CD4-positive, alpha-beta T cell treated with Interleukin-6 at 100 ng/mL for 8 hours (primary cell): ENCODE data around the gene PHF2.

Experiments used
- DNase-seq: peaks from one replicate; pipeline ENCODE4 v3.0.0-alpha.2; 2020; ENCODE audit warnings: mixed read lengths, low spot score

Gene PHF2

GRCh38 chr9:93630806-93631411, 54.5 kb downstream of the PHF2 start:
- no peak for DNase-seq

- no peak for DNase-seq
Observed at GRCh38 chr9:93633492-93634221, 57.3 kb downstream of the PHF2 start.

DNA sequence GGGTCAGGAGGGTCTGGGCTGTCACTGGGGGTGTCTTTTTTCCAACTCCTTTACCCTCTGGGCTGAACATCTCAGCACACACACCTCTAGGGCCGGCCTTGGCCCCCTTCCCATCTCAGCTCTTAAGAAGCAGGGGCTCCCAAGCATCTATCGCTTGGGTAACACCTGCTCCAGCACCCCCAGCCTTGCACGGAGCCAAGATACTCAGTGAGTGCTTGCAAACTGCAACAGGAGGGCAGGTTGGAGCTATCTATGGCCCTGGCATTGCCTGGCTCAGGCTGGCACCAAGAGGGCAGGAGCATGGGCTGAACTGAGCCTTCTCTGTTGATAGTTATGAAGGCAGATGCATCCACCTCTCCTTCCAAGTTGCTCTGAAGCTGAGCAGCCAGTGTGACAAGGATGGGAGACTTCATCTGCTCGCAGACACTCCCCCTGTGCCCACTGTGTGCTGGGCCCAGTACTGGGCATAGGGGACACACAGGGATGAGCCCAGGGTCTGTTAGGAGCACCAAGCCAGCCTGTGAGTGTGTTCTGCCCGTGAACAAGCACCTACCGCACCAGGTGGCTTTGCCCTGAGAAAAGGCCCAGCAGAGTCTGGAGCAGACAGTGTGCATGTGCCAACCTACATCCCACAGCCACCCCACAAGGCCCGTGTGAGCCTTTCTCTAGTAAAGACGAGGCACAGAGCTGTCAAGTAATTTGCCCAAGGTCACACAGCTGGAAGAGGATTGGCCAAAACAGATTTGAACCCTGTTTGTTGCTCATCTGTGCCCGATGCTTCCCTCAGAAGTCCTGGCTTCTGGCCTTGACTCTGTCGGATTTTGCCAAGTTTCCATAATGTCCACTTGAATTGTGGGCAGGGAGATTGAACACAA, 58.2 kb downstream of the PHF2 start:
- DNase-seq = no peak

GRCh38 chr9:93635186-93636107, 59.1 kb downstream of the PHF2 start:
- no peak for DNase-seq

GRCh38 chr9:93636172-93636661, 59.8 kb downstream of the PHF2 start:
- no peak for DNase-seq

- DNase-seq = no peak
Observed at GRCh38 chr9:93636667-93637066, 60.3 kb downstream of the PHF2 start.

DNA sequence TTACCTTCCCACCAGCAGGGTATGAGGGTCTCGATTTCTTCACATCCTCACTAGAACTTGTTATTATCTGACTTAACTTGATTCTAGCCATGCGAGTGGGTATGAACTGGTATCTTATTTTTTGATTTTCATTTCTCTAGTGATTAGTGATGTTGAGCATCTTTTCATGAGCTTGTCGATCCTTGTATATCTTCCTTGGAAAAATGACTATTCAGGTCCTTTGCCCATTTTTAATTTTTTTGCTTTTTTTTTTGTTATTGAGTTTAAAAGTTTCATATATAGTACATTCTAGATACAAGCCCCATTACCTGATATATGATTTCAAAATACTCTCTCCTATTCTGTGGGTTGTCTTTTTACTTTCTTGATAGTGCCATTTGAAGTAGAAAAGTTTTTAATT, 61.5 kb downstream of the PHF2 start:
- DNase-seq = no peak

GRCh38 chr9:93640027-93640426, 63.6 kb downstream of the PHF2 start:
- DNase-seq = no peak

DNA sequence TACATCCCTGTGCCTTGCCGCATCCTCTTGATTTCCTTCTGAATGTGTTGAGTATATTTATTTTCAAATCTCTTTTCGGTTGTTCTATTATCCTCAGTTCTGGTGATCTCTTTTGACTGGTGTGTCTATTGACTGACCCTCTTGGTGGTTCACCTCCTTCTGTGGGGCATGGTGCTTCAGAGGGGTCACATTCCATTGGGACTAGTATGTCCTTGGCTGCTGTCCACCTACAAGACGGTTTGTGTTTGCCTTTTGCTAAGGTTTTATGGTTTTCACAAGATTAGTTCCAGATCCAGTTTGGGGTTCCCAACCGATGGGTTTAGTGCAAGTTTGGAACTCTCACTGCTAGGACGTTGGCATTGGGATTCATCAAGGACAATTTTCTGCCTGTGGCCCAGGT, 66.6 kb downstream of the PHF2 start:
- DNase-seq = no peak

GRCh38 chr9:93644397-93645088, 68.2 kb downstream of the PHF2 start:
- no peak for DNase-seq

DNA sequence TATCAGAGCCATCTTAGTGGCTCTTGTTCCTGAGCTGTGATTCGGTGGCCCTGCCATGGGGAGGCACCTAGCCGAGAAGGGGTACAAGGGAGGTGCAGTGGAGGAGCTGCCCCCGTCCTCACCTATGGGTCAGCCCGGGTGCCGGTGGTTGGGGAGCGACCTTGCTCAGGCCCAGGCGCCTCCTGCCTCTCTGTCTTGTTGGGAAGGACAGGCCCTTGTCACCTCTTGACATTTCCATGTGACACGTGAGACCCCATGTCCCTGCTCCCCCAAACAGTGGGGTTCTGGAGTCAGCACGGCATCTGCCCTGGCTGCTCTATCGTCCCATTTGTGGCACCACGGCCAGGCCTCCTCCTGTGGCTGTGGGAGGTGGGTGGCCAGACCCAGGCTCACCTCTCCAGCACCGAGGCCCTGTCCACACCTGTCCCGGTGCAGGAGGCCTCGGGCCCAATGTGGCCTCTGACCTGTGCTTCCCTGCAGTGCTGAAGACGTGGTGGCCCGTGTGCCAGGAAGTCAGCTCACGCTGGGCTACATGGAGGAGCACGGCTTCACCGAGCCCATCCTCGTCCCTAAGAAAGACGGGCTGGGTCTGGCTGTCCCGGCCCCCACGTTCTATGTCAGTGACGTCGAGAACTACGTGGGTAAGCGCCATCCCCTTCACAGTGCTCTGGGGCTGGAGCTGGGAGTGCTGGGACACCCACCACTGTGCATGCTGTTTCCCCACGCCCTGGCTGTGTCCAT, 68.9 kb downstream of the PHF2 start:
- DNase-seq = no peak

GRCh38 chr9:93645921-93646639, 69.7 kb downstream of the PHF2 start:
- DNase-seq = no peak

- no peak for DNase-seq
Observed at GRCh38 chr9:93646640-93647178, 70.3 kb downstream of the PHF2 start.

DNA sequence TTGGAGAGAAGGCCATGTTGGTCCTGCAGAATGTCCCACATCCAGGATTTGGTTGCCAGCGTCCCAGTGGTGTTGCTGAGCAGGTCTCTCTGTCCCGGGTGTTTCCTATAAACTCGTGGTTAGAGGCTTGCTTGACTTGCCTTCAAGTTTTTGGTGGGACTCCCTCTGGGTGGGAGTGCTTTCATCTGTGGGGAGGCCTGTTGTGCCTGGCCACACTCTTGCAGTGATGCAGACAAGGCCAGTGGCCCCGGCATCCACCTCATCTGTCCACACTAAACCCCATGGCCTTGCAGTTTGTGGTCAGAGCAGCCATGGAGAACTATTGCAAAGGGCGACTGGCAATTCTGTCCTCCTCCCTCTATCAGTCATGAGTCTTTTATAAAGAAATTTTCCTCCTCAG, 71.8 kb downstream of the PHF2 start:
- no peak for DNase-seq

- DNase-seq = no peak
Observed at GRCh38 chr9:93648836-93649235, 72.5 kb downstream of the PHF2 start.

GRCh38 chr9:93649610-93650261, 73.4 kb downstream of the PHF2 start:
- DNase-seq = no peak

GRCh38 chr9:93650448-93650847, 74.1 kb downstream of the PHF2 start:
- DNase-seq = no peak

DNA sequence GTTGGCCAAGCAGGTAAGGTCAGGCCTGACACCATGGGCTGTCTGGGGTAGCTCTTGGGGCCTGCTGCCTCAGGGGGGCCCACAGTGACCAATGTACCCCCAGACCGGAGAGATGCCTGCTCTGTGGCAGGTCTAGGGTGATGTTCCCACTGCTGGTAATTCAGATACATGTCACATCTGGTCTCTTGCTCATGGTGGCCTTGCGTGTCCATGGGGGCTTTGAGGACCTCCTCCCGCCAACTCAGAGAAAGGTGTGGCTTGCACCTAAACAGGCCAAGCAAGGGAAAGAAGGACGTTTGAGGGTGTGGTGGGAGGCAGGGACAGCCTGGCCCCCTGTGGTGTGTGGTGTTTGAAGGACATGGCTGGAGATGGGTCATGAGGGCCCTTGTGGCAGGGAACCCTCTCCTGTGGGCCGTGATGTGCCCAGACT, 75.2 kb downstream of the PHF2 start:
- no peak for DNase-seq
